Chondrocyte (in vitro differentiated cells): ENCODE data around the gene DACT2. TPM values are rescaled to one million over a fixed set of nuclear protein-coding genes. Genes with fewer than 3 reads are reported as not detected.

Source experiments
- DNase-seq: peaks from one replicate; pipeline ENCODE4 v3.0.0; 2021; ENCODE audit warnings: mixed read lengths, low spot score
- H3K27ac Mint-ChIP-seq: one replicate; pipeline ENCODE4 v1.8.0; 2021; ENCODE audit warnings: mild to moderate bottlenecking, moderate library complexity, mixed read lengths; ENCODE audit not compliant: unreplicated experiment
- H3K27me3 Mint-ChIP-seq: 2 replicates; pipeline ENCODE4 v1.8.0; 2021; ENCODE audit warnings: low read depth, mixed read lengths
- H3K36me3 Mint-ChIP-seq: 2 replicates; pipeline ENCODE4 v1.8.0; 2021; ENCODE audit warnings: low read depth, mixed read lengths
- H3K4me1 Mint-ChIP-seq: 2 replicates; pipeline ENCODE4 v1.8.0; 2021; ENCODE audit warnings: low read depth, mild to moderate bottlenecking, mixed read lengths
- H3K4me3 Mint-ChIP-seq: one replicate; pipeline ENCODE4 v1.8.0; 2021; ENCODE audit warnings: mild to moderate bottlenecking, moderate library complexity, mixed read lengths; ENCODE audit not compliant: unreplicated experiment
- H3K9me3 Mint-ChIP-seq: 2 replicates; pipeline ENCODE4 v1.8.0; 2021; ENCODE audit warnings: low read depth, mixed read lengths
- CTCF ChIP-seq: fragments of 200-600 bp; sonication (generic); IDR thresholded peaks from 2 replicates; pipeline ENCODE4 v1.5.0; 2021; ENCODE audit warnings: antibody characterized with exemption, mild to moderate bottlenecking, moderate library complexity
- total RNA-seq: library from RNA; stranded (reverse); gene quantifications from 3 replicates; pipeline ENCODE4 v1.2.1, GENCODE V29; 2021

DACT2 gene
- total RNA-seq, 1 donor from 2014 or later = 4.6 TPM

- no peak overlapping the region for H3K27ac Mint-ChIP-seq
- H3K36me3 Mint-ChIP-seq = peaks cover 2% of the 10 kb centered on the region
- TF ChIP-seq CTCF = no peak
- H3K4me3 Mint-ChIP-seq = no peak overlapping the region
- H3K27me3 Mint-ChIP-seq = peaks cover 14% of the 10 kb centered on the region
- no peak for DNase-seq
- peaks cover 16% of the 10 kb centered on the region for H3K9me3 Mint-ChIP-seq
- peaks cover 2% of the 10 kb centered on the region for H3K4me1 Mint-ChIP-seq
Observed at GRCh38 chr6:168348186-168348585, 28.6 kb upstream of the DACT2 start.

- H3K27ac Mint-ChIP-seq = no peak overlapping the region
- H3K9me3 Mint-ChIP-seq = peaks cover 16% of the 10 kb centered on the region
- peaks cover 2% of the 10 kb centered on the region for H3K4me1 Mint-ChIP-seq
- H3K27me3 Mint-ChIP-seq = peaks cover 18% of the 10 kb centered on the region
- H3K4me3 Mint-ChIP-seq = no peak overlapping the region
- TF ChIP-seq CTCF = no peak
- no peak for DNase-seq
- H3K36me3 Mint-ChIP-seq = peaks cover 2% of the 10 kb centered on the region
Observed at GRCh38 chr6:168347615-168348014, 28.0 kb upstream of the DACT2 start.

GRCh38 chr6:168347053-168347452, 27.5 kb upstream of the DACT2 start:
- Mint-ChIP-seq H3K36me3 (peaks cover 2% of the 10 kb centered on the region), H3K27me3 (peaks cover 18% of the 10 kb centered on the region), H3K4me3 (no peak overlapping the region), H3K9me3 (peaks cover 12% of the 10 kb centered on the region), H3K27ac (no peak overlapping the region), H3K4me1 (peaks cover 2% of the 10 kb centered on the region)
- no peak for DNase-seq
- TF ChIP-seq CTCF = no peak

GRCh38 chr6:168345896-168346754, 26.5 kb upstream of the DACT2 start:
- H3K27ac Mint-ChIP-seq = no peak overlapping the region
- H3K9me3 Mint-ChIP-seq = peaks cover 2% of the 10 kb centered on the region
- peaks cover 2% of the 10 kb centered on the region for H3K4me1 Mint-ChIP-seq
- no peak overlapping the region for H3K4me3 Mint-ChIP-seq
- TF ChIP-seq CTCF = no peak
- peaks cover 22% of the 10 kb centered on the region for H3K27me3 Mint-ChIP-seq
- no peak for DNase-seq
- no peaks in the 10 kb centered on the region for H3K36me3 Mint-ChIP-seq

GRCh38 chr6:168345266-168345665, 25.7 kb upstream of the DACT2 start:
- Mint-ChIP-seq H3K36me3 (no peaks in the 10 kb centered on the region), H3K4me1 (peaks cover 2% of the 10 kb centered on the region), H3K9me3 (no peaks in the 10 kb centered on the region), H3K27ac (no peak overlapping the region), H3K27me3 (peaks cover 22% of the 10 kb centered on the region), H3K4me3 (no peak overlapping the region)
- DNase-seq = no peak
- TF ChIP-seq CTCF = no peak
